Adrenal gland (tissue), 12 donors: ENCODE results near the gene METTL14. TPM values are rescaled to one million over a fixed set of nuclear protein-coding genes. Genes with fewer than 3 reads are reported as not detected.

Experiments
- DNase-seq, 7 donors: peaks; one replicate each; pipeline ENCODE4 v3.0.0-alpha.2; 2019 to 2020
- H3K27ac ChIP-seq, 5 donors: fragments of 200-600 bp; sonication (generic) in 4 of 5; 1 replicate in 3 of 5; 2 replicates in 2 of 5; pipeline versions ENCODE4 v1.5.1 to v1.8.0; 2016 to 2020; ENCODE audit warnings: mild to moderate bottlenecking in 1 of 5
- H3K27me3 ChIP-seq: fragments of 200-600 bp; 2 replicates; pipeline ENCODE4 v1.8.0; 2021
- H3K36me3 ChIP-seq, 2 donors: fragments of 200-600 bp; replicated peaks in 1 of 2; 1 replicate in 1 of 2; 2 replicates in 1 of 2; pipeline versions ENCODE4 v1.5.1 to v1.8.0; 2018 to 2022
- H3K4me1 ChIP-seq, 2 donors: fragments of 200-600 bp; replicated peaks in 1 of 2; 1 replicate in 1 of 2; 2 replicates in 1 of 2; pipeline versions ENCODE4 v1.5.1 to v1.8.0; 2018 to 2021
- H3K4me3 ChIP-seq, 4 donors: fragments of 200-600 bp; sonication (generic) in 3 of 4; one replicate each; pipeline ENCODE4 v1.5.1; 2016 to 2018
- H3K9me3 ChIP-seq, 3 donors: fragments of 200-600 bp; sonication (generic) in 1 of 3; replicated peaks in 1 of 3; 1 replicate in 2 of 3; 2 replicates in 1 of 3; pipeline versions ENCODE4 v1.5.1 to v1.8.0; 2016 to 2021
- CTCF ChIP-seq, 6 experiments: fragments of 450-650 bp in 4 of 6; fragments of 200-600 bp in 2 of 6; sonication (generic) in 1 of 6; IDR thresholded peaks; 1 replicate in 5 of 6; 2 replicates in 1 of 6; pipeline versions ENCODE4 v1.5.1 to v1.8.0; 2016 to 2021; ENCODE audit warnings: antibody characterized with exemption in 6 of 6, mild to moderate bottlenecking in 2 of 6, moderate library complexity in 1 of 6
- POLR2A ChIP-seq, 2 donors: fragments of 450-650 bp; IDR thresholded peaks; one replicate each; pipeline ENCODE4 v1.6.1; 2017; ENCODE audit warnings: antibody characterized with exemption in 2 of 2, mild to moderate bottlenecking in 2 of 2, moderate library complexity in 1 of 2
- WGBS, 4 donors: extraction: QIAGEN DNeasy Blood & Tissue Kit in 2 of 4; methylation state at CpG; one replicate each; pipeline versions ENCODE4 v1.1.5 to v1.1.7; 2013 to 2017; 5-methylcytosine and 5-hydroxymethylcytosine counted together
- intact Hi-C, 2 donors: fragments of 100-400 bp; cut with DNase I; formaldehyde crosslinking; loops; one replicate each; pipeline versions ENCODE4 v1.14.1 to v1.15.0; 2022 to 2023
- polyA plus RNA-seq, 3 donors: library from polyadenylated mRNA; stranded (reverse); fragments of 200-250 nt in 2 of 3; fragments of 350-450 nt in 1 of 3; fragmentation: Illumina TruSeq in 1 of 3; extraction: RNeasy Lipid Tissue Mini Kit (QIAGEN cat#74804) in 1 of 3; gene quantifications; one replicate each; pipeline ENCODE4 v1.2.3, GENCODE V29; 2013 to 2014
- total RNA-seq, 9 donors: library from RNA; depleted of rRNA in 4 of 9; stranded (reverse); fragments of >200 nt in 4 of 9; fragments of 120-200 nt in 1 of 9; fragmentation: NEBNext Ultra II Directional in 1 of 9; extraction: Animal tissue kit (Norgen Biotek cat#: 25700) in 1 of 9; gene quantifications; one replicate each; pipeline versions ENCODE4 v1.1.0 to v1.2.4, GENCODE V29; 2013 to 2023
- donor health status: healthy with polysubstance abuse.
- donor health status: Bipolar disorder and iron deficiency.
- donor health status: DM: yes; HTN: yes; CAD: no.
- donor health status: DM: no; HTN: no; CAD: no.
- donor health status: DM: no; HTN: no; CAD: no.
- donor health status: DM: yes; HTN: yes; CAD: no.

METTL14 gene
- total and polyA plus RNA-seq, 12 donors = 5.1 to 50.8 (median 33.6) TPM

- 61 to 80% (median 75%) methylated on average over 3 of the region's 3 CpGs for WGBS, 4 donors
- Histone ChIP-seq H3K27me3 (no peaks in the 10 kb centered on the region), H3K4me3 (no peak overlapping the region), H3K36me3 (peaks cover 0 to 10% of the 10 kb centered on the region in 2 donors), H3K27ac (no peak overlapping the region), H3K4me1 (no peaks in the 10 kb centered on the region), H3K9me3 (no peaks in the 10 kb centered on the region)
- no peak for DNase-seq
- intact Hi-C loops = no loop called here
- no peak for TF ChIP-seq CTCF (IDR thresholded peaks at IDR 0.05)
- TF ChIP-seq POLR2A (IDR thresholded peaks at IDR 0.05) = no peak
Measured at GRCh38 chr4:118716304-118716703, 31.1 kb downstream of the METTL14 start.

- no peaks in the 10 kb centered on the region for H3K4me1 ChIP-seq
- H3K36me3 ChIP-seq = peaks cover 0 to 17% of the 10 kb centered on the region in 2 donors
- no peak overlapping the region for H3K4me3 ChIP-seq
- 93 to 98% (median 94%) methylated on average over 4 of the region's 4 CpGs for WGBS, 4 donors
- H3K27me3 ChIP-seq = no peaks in the 10 kb centered on the region
- TF ChIP-seq POLR2A (IDR thresholded peaks at IDR 0.05) (no peak), CTCF (IDR thresholded peaks at IDR 0.05) (no peak)
- H3K27ac ChIP-seq = no peak overlapping the region
- DNase-seq = no peak
- H3K9me3 ChIP-seq = no peaks in the 10 kb centered on the region
- intact Hi-C loops = no loop called here
Measured at GRCh38 chr4:118718511-118719170, 33.4 kb downstream of the METTL14 start.

- TF ChIP-seq POLR2A (IDR thresholded peaks at IDR 0.05) (no peak), CTCF (IDR thresholded peaks at IDR 0.05) (no peak)
- no peak overlapping the region for H3K4me3 ChIP-seq
- no peaks in the 10 kb centered on the region for H3K9me3 ChIP-seq
- DNase-seq = no peak
- peaks cover 0 to 43% of the 10 kb centered on the region in 2 donors for H3K36me3 ChIP-seq
- no peak overlapping the region for H3K27ac ChIP-seq
- H3K27me3 ChIP-seq = no peaks in the 10 kb centered on the region
- 95 to 100% (median 100%) methylated on average over 1 of the region's 1 CpG for WGBS, 4 donors
- H3K4me1 ChIP-seq = no peaks in the 10 kb centered on the region
- intact Hi-C loops = no loop called here
Measured at GRCh38 chr4:118721752-118722151, 36.6 kb downstream of the METTL14 start.

- Histone ChIP-seq H3K27me3 (no peaks in the 10 kb centered on the region), H3K36me3 (peaks cover 0 to 59% of the 10 kb centered on the region in 2 donors), H3K4me1 (no peaks in the 10 kb centered on the region), H3K4me3 (no peak overlapping the region), H3K27ac (no peak overlapping the region), H3K9me3 (no peaks in the 10 kb centered on the region)
- no peak for DNase-seq
- intact Hi-C loops = no loop called here
- TF ChIP-seq CTCF (IDR thresholded peaks at IDR 0.05) (no peak), POLR2A (IDR thresholded peaks at IDR 0.05) (no peak)
- WGBS, 4 donors = 90 to 98% (median 95%) methylated on average over 3 of the region's 3 CpGs
Measured at GRCh38 chr4:118723369-118723768, 38.2 kb downstream of the METTL14 start.
